GM21367 (cell line): ENCODE data around the gene FUOM.
"Not testable (repeated sequence)": the region's sequence is repeated elsewhere in the genome, so short reads cannot be mapped to it uniquely, and the experiment has no call there.

Source experiments
- ATAC-seq: cut with Tn5 transposase; IDR thresholded peaks from one replicate; pipeline ENCODE4 v1.9.1; 2021; ENCODE audit not compliant: unreplicated experiment

Gene FUOM

GRCh38 chr10:133370030-133370786 is 12.4 kb upstream of the FUOM start:
- ATAC-seq, result no peak

- ATAC-seq, result no peak
Observed at GRCh38 chr10:133368153-133368552, 10.3 kb upstream of the FUOM start.

- ATAC-seq, result not testable (repeated sequence)
Observed at GRCh38 chr10:133367461-133367860, 9.6 kb upstream of the FUOM start.

DNA sequence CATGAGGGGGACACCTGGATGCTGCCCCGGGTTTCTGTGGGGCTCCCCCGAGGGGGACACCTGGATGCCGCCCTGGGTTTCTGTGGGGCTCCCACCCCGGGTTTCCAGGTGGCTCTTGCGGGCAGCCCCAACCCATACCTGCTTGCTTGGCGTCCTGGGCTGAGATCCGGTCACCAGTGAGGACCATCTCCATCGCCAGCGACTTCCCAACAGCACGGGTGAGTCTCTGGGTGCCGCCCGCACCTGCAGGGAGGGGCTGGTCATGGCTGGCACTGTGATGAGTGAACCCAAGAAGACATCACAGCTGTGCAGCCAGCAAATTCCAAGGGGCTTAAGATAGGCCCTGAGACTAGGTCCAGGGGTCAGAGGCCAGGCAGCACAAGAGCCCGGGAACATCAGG is 8.9 kb upstream of the FUOM start:
- ATAC-seq, result no peak

GRCh38 chr10:133366130-133366478 is 8.3 kb upstream of the FUOM start:
- ATAC-seq, result no peak

- ATAC-seq, result no peak
Observed at GRCh38 chr10:133365461-133366129, 7.8 kb upstream of the FUOM start.

GRCh38 chr10:133364645-133365431 is 7.0 kb upstream of the FUOM start:
- no peak for ATAC-seq

- ATAC-seq, result no peak
Observed at GRCh38 chr10:133362846-133363245, 5.0 kb upstream of the FUOM start.

- ATAC-seq, result no peak
Observed at GRCh38 chr10:133361773-133362441, 4.1 kb upstream of the FUOM start.

DNA sequence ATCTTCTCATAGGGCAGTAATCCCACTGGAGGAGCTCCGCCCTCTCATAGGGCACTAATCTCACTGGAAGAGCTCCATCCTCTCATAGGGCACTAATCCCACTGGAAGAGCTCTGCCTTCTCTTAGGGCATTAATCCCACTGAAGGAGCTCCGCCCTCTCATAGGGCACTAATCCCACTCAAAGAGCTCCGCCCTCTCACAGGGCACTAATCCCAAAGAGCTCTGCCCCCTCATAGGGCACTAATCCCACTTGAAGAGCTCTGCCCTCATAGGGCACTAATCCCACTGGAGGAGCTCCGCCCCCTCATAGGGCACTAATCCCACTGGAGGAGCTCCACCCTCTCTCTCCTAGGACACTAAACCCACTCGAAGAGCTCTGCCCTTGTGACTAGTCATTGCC is 3.4 kb upstream of the FUOM start:
- no peak for ATAC-seq

DNA sequence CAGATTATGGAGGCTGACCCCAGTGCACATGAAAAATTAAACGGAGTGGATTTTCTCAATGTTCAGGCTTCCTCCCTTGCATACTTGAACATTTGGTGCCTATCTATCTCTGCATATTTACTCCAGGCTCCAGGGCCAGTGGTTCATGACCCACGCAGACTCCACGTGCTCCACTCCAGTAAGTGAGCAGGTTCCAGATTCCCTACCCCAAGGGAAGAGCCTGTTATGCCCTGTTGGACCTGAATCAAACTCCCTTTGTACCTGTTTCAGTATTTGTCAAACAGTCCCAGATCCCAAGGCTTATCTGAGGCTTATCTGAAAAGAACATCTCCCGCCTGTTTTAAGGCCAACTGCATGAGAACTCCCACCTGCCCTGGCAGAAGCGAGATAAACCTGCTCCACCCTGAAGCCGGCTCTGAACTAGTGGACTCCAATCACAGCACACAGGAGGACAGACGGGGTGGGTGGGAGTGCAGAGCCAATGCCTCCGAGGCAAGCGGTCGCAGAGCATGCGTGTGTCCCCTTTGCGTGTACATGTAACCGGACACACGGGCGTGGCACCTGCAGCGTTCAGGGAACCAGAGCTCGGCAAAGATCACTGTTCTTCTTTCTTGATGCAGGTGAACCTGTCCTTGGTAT is 2.3 kb upstream of the FUOM start:
- no peak for ATAC-seq

- ATAC-seq, result no peak
Observed at GRCh38 chr10:133359554-133359971, 1.7 kb upstream of the FUOM start.

- no peak for ATAC-seq
Observed at GRCh38 chr10:133358925-133359310, 1.1 kb upstream of the FUOM start.

GRCh38 chr10:133358162-133358924 is 524 bp upstream of the FUOM start:
- no peak for ATAC-seq

GRCh38 chr10:133356549-133357284 is 1.1 kb downstream of the FUOM start:
- ATAC-seq, result no peak

DNA sequence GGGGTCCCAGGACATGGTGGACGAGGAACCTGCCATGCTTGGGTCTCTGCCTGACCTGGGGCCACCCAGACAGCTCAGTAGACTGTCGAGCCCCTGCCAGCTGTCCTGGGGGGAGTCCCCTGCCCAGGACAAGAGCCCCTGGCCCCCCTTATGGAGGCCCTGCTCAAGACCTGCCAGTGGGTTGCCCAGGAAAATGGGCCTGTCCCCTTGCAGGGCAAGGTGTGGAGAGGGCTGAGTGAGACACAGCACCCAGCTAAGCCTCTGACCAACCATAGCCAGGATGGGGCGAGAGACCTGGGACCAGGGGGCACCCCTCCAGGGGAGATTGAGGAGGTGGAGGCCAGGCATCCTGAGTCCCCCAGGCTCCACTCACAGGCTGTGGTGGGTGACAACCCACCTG is 1.8 kb downstream of the FUOM start:
- ATAC-seq, result no peak

GRCh38 chr10:133355266-133355665 is 2.6 kb downstream of the FUOM start:
- no peak for ATAC-seq

GRCh38 chr10:133354672-133355240 is 3.1 kb downstream of the FUOM start:
- no peak for ATAC-seq

DNA sequence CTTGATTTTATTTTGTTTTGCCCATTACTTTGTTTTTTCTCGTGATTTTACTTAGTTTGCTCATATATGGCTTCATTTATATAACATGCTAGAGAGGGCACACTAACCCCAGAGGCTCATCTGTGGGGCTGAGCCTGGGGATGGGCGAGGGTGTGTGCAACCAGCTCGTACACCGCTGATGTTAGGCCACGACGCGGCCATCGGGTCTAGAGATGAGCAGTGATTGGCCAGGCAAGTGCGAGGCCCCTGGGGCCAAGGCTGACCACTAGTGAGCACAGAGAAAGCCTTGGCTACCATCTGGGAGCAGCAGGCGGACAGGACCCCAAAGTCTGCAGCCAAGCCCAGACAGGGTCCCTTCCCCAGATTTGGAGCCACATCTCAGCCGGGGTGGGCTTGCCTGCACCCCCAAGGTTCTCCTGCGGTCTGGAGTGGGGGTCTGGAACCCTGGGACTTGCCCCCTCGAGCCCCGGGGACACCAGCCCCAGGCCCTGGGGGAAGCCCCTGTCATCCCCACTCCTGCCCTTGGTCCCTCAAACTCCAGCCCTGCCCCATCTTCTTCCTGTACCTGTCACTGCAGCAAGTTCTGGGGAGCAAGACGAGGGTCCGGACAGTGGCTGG is 3.7 kb downstream of the FUOM start:
- no peak for ATAC-seq
